HepG2 (cell line): ENCODE measurements around the gene LHX1. TPM values are rescaled to one million over a fixed set of nuclear protein-coding genes. Genes with fewer than 3 reads are reported as not detected.

Experiments
- ATAC-seq: fragments of 200-7000 bp; cut with Tn5 transposase; 3 replicates; pipeline ENCODE4 v1.9.1; 2020; ENCODE audit warnings: mild to moderate bottlenecking, moderate library complexity
- BruUV-seq: library from RNA; stranded (reverse); fragments of 400-500 nt; replicated peaks from 2 replicates; lab custom pipeline; 2021; lab: Mats Ljungman, UMichigan
- CTCF ChIA-PET: fragments of 300-600 bp; formaldehyde crosslinking; extraction: SDS; loops from one replicate; lab custom pipeline; 2021; ENCODE audit warnings: low total read pairs, inconsistent platforms, low intra/inter-chr PET ratio; lab: Yijun Ruan, JAX
- POLR2A ChIA-PET: fragments of 350-600 bp; sonication (Branson Sonifier 250); formaldehyde crosslinking; loops from one replicate; lab custom pipeline; 2020; ENCODE audit warnings: antibody characterized with exemption, inconsistent platforms; lab: Yijun Ruan, JAX
- DNase-seq: peaks from one replicate; pipeline ENCODE4 v3.0.0-alpha.2; 2015; ENCODE audit warnings: low spot score
- FAIRE-seq: peaks from 3 replicates; lab custom pipeline; 2011; peaks lifted over from hg19 to GRCh38; lab: Jason Lieb, UNC
- H2AFZ ChIP-seq: one replicate; pipeline ENCODE4 v1.6.1; 2011; ENCODE audit warnings: low read length, inconsistent platforms
- H3K27ac ChIP-seq: fragments of 300-600 bp; 3 replicates; pipeline ENCODE4 v1.8.0; 2011; ENCODE audit warnings: mixed run types, mild to moderate bottlenecking, mixed read lengths, low read length, inconsistent platforms; ENCODE audit not compliant: insufficient read depth; ENCODE audit errors: extremely low read length
- H3K27me3 ChIP-seq, 2 experiments: fragments of 200-600 bp in 1 of 2; 2 replicates in 1 of 2; 3 replicates in 1 of 2; pipeline versions ENCODE4 v1.6.0 to v1.8.0; 2011; ENCODE audit warnings: low read length in 2 of 2, mild to moderate bottlenecking in 2 of 2, moderate library complexity in 2 of 2, inconsistent platforms in 1 of 2; ENCODE audit not compliant: insufficient read depth in 2 of 2, control insufficient read depth in 1 of 2
- H3K36me3 ChIP-seq, 2 experiments: fragments of 200-600 bp in 1 of 2; replicated peaks in 1 of 2; 2 replicates in 1 of 2; 3 replicates in 1 of 2; pipeline versions ENCODE4 v1.5.1 to v1.8.0; 2011; ENCODE audit warnings: low read length in 2 of 2, inconsistent platforms in 1 of 2; ENCODE audit not compliant: insufficient read depth in 2 of 2, control insufficient read depth in 1 of 2
- H3K4me1 ChIP-seq: 2 replicates; pipeline ENCODE4 v1.5.1; 2012; ENCODE audit warnings: low read length, inconsistent platforms; ENCODE audit not compliant: insufficient read depth
- H3K4me2 ChIP-seq: 2 replicates; pipeline ENCODE4 v1.6.0; 2011; ENCODE audit warnings: low read depth, low read length, inconsistent platforms
- H3K4me3 ChIP-seq, 3 experiments: fragments of 200-600 bp in 1 of 3; sonication (generic), shearing (Covaris generic) in 1 of 3; replicated peaks in 1 of 3; 2 replicates each; pipeline ENCODE4 v1.5.1; 2011 to 2016; ENCODE audit warnings: low read length in 3 of 3, inconsistent platforms in 2 of 3, low read depth in 2 of 3, mild to moderate bottlenecking in 2 of 3, control low read depth in 1 of 3, mixed read lengths in 1 of 3; ENCODE audit not compliant: insufficient read depth in 1 of 3
- H3K79me2 ChIP-seq: one replicate; pipeline ENCODE4 v1.6.1; 2011; ENCODE audit warnings: low read length, inconsistent platforms; ENCODE audit not compliant: insufficient read depth
- H3K9ac ChIP-seq: 2 replicates; pipeline ENCODE4 v1.6.0; 2011; ENCODE audit warnings: mild to moderate bottlenecking, low read depth, low read length, inconsistent platforms; ENCODE audit not compliant: insufficient read depth
- H3K9me3 ChIP-seq: 2 replicates; pipeline ENCODE4 v1.5.1; 2012; ENCODE audit warnings: mild to moderate bottlenecking, low read length
- H4K20me1 ChIP-seq: 2 replicates; pipeline ENCODE4 v1.6.0; 2011; ENCODE audit warnings: inconsistent platforms, mild to moderate bottlenecking, low read length, moderate library complexity; ENCODE audit not compliant: insufficient read depth
- ARHGAP35 ChIP-seq: sonication (generic); formaldehyde crosslinking; IDR thresholded peaks from 2 replicates; pipeline ENCODE4 v1.9.0; 2022; ENCODE audit warnings: mild to moderate bottlenecking, inconsistent platforms, moderate library complexity, missing genetic modification reagents, borderline replicate concordance
- ASH2L ChIP-seq: fragments of 300-600, 200-600 bp; sonication (generic); IDR thresholded peaks from 2 replicates; pipeline ENCODE4 v1.7.0; 2017; ENCODE audit warnings: low read depth, mild to moderate bottlenecking, moderate library complexity, mixed read lengths, low read length; ENCODE audit not compliant: insufficient read length
- DZIP1 ChIP-seq: sonication (generic); formaldehyde crosslinking; IDR thresholded peaks from 2 replicates; pipeline ENCODE4 v1.5.0; 2020; ENCODE audit warnings: mild to moderate bottlenecking, missing genetic modification reagents
- FUBP1 ChIP-seq: sonication (generic); formaldehyde crosslinking; IDR thresholded peaks from 2 replicates; pipeline ENCODE4 v1.5.1; 2020; ENCODE audit warnings: missing genetic modification reagents, mild to moderate bottlenecking, borderline replicate concordance
- GLI4 ChIP-seq: sonication (generic); formaldehyde crosslinking; IDR thresholded peaks from 2 replicates; pipeline ENCODE4 v1.5.1; 2020; ENCODE audit warnings: missing genetic modification reagents, mild to moderate bottlenecking, moderate library complexity, borderline replicate concordance
- HOXA3 ChIP-seq: sonication (generic); formaldehyde crosslinking; IDR thresholded peaks from 2 replicates; pipeline ENCODE4 v1.5.0; 2020; ENCODE audit warnings: missing genetic modification reagents
- JUND ChIP-seq: sonication (generic); formaldehyde crosslinking; IDR thresholded peaks from 2 replicates; pipeline ENCODE4 v1.8.0; 2022; ENCODE audit warnings: mild to moderate bottlenecking, missing genetic modification reagents
- KAT8 ChIP-seq: IDR thresholded peaks from 2 replicates; pipeline ENCODE4 v1.6.1; 2016; ENCODE audit warnings: missing genetic modification reagents, missing compliant biosample characterization
- KMT2A ChIP-seq: sonication (generic); formaldehyde crosslinking; IDR thresholded peaks from 2 replicates; pipeline ENCODE4 v1.4.0; 2020; ENCODE audit warnings: missing genetic modification reagents
- MAZ ChIP-seq, 2 experiments: sonication (generic) in 1 of 2; formaldehyde crosslinking in 1 of 2; IDR thresholded peaks; 2 replicates each; pipeline versions ENCODE4 v1.5.0 to v1.6.1; 2012 to 2020; ENCODE audit warnings: low read depth in 2 of 2, mild to moderate bottlenecking in 2 of 2, borderline replicate concordance in 1 of 2, improper control_type of control experiment in 1 of 2, low read length in 1 of 2, missing genetic modification reagents in 1 of 2, moderate library complexity in 1 of 2
- NR1H2 ChIP-seq: sonication (generic); formaldehyde crosslinking; IDR thresholded peaks from 2 replicates; pipeline ENCODE4 v1.8.1; 2022; ENCODE audit warnings: low read depth, missing genetic modification reagents, borderline replicate concordance
- RARA ChIP-seq: IDR thresholded peaks from 2 replicates; pipeline ENCODE4 v1.6.1; 2016; ENCODE audit warnings: missing genetic modification reagents, missing compliant biosample characterization
- ZNF616 ChIP-seq: sonication (generic); formaldehyde crosslinking; IDR thresholded peaks from 2 replicates; pipeline ENCODE4 v1.5.0; 2020; ENCODE audit warnings: low read depth, mild to moderate bottlenecking, missing genetic modification reagents
- ZNF674 ChIP-seq: sonication (generic); formaldehyde crosslinking; IDR thresholded peaks from 2 replicates; pipeline ENCODE4 v1.5.0; 2020; ENCODE audit warnings: low read depth, mild to moderate bottlenecking, missing genetic modification reagents
- WGBS: methylation state at CpG from one replicate; pipeline ENCODE4 v1.1.6; 2017; ENCODE audit warnings: low lambda C conversion rate; 5-methylcytosine and 5-hydroxymethylcytosine counted together
- in situ Hi-C: cut with HindIII; loops from 2 replicates; pipeline ENCODE4 v1.10.0; 2017; ENCODE audit warnings: low pct_unique_long_range_greater_than_20kb; ENCODE audit not compliant: extremely low pct_ligation_motif_present
- intact Hi-C: fragments of 100-400 bp; cut with micrococcal nuclease; formaldehyde crosslinking; loops from one replicate; pipeline ENCODE4 v1.10.0; 2022; ENCODE audit not compliant: unreplicated experiment
- polyA plus RNA-seq, 8 experiments: library from polyadenylated mRNA; depleted of rRNA in 3 of 8; stranded (reverse) in 7 of 8; unstranded in 1 of 8; fragments of >200 nt; fragmentation: Illumina TruSeq in 4 of 8; extraction: Trizol in 4 of 8; gene quantifications; 2 replicates each; pipeline versions ENCODE4 v1.2.1 to v1.2.3, GENCODE V29; 2011 to 2016; ENCODE audit warnings: low read depth in 4 of 8, missing spikeins in 1 of 8, mixed read lengths in 1 of 8; ENCODE audit not compliant: insufficient read depth in 1 of 8
- total RNA-seq, 5 experiments: library from RNA; depleted of rRNA; stranded (reverse); fragments of >200 nt; fragmentation: Illumina TruSeq; extraction: Trizol; gene quantifications; 2 replicates each; pipeline ENCODE4 v1.2.3, GENCODE V29; 2016; ENCODE audit warnings: low read depth in 1 of 5
- TF ChIP-seq, protein P1 (sequence below): sonication (generic); formaldehyde crosslinking; IDR thresholded peaks from 2 replicates; pipeline ENCODE4 v1.8.0; 2022; ENCODE audit warnings: missing genetic modification reagents, mild to moderate bottlenecking, borderline replicate concordance

Gene LHX1
- total and polyA plus RNA-seq, 2 of the 13 experiments (the other 11 are each of a cell fraction or from before 2014, with no cell fraction given) = not detected

DNA sequence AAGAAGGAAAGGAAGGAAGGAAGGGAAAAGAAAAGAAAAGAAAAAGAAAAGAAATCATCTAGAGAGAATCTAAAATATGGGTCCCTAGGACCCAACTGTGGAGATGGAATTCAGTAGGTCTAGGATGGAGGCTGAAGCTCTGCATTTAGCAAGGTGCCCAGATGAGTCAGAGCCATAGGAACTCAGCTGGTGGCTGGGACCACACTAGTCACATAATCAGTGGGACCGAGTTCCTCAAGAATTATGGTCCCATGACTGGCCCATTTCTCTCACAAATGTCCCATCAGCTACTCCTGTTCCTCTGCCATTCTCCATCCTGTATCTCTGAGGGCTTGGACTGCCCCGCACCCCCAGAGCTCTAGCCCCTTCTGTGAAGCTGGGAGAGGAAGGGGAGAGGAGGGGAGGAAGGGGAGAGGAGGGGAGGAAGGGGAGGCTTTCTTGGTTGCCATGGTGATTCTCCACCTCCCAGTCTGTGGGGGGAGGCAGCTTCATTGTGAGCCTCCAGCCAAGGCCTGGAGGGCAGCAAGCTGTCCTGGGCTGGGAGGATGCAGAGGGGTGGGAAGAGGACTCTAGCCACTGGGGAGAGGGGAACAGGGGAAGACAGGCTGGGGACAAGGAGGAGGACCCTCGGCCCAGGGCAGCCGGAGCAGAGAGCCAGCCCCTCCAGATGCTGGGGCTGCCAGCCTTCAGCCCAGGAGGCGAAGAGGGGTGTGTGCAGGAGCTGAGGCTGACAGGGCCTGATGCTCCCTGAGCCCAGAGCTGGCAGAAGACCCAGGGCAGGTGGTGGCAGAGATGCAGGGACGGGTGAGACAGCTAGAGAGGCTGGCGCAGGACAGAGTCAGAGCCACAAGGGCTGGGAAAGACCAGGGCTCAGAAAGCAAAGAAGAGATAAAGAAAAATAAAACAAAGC, 37.8 kb upstream of the LHX1 start:
- TF ChIP-seq KMT2A (no peak), GLI4 (CRISPR knock-in tag) (no peak), NR1H2 (CRISPR knock-in tag) (no peak), ASH2L (no peak), HOXA3 (CRISPR knock-in tag) (no peak), ZNF616 (CRISPR knock-in tag) (no peak), KAT8 (CRISPR knock-in tag) (no peak), ZNF674 (no peak), RARA (CRISPR knock-in tag) (no peak), JUND (CRISPR knock-in tag) (no peak), FUBP1 (CRISPR knock-in tag) (no peak), ARHGAP35 (CRISPR knock-in tag) (no peak), MAZ (IDR thresholded peaks at IDR 0.05; ENCODE audit: borderline replicate concordance, low read depth, low read length) (no peak), MAZ (CRISPR knock-in tag; IDR thresholded peaks at IDR 0.05; ENCODE audit: low read depth) (no peak), DZIP1 (no peak)
- TF ChIP-seq, protein P1, sequence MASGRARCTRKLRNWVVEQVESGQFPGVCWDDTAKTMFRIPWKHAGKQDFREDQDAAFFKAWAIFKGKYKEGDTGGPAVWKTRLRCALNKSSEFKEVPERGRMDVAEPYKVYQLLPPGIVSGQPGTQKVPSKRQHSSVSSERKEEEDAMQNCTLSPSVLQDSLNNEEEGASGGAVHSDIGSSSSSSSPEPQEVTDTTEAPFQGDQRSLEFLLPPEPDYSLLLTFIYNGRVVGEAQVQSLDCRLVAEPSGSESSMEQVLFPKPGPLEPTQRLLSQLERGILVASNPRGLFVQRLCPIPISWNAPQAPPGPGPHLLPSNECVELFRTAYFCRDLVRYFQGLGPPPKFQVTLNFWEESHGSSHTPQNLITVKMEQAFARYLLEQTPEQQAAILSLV (CRISPR knock-in tag) = no peak
- Histone ChIP-seq H3K4me2 (no peak overlapping the region), H3K27me3 (0 out of 5 replicates have a peak, but pooled peaks cover 0 to 3% of the 10 kb centered on the region in 2 experiments), H3K36me3 (no peaks in the 10 kb centered on the region), H3K27ac (no peak overlapping the region), H3K4me3 (no peak overlapping the region), H3K9ac (no peak overlapping the region), H3K79me2 (no peaks in the 10 kb centered on the region), H2AFZ (no peak overlapping the region), H4K20me1 (no peaks in the 10 kb centered on the region), H3K9me3 (no peaks in the 10 kb centered on the region), H3K4me1 (peaks cover 9% of the 10 kb centered on the region)
- in situ Hi-C loops = loop anchor here (10.0 kb wide), 1 partner anchor 145 kb away; no protein-coding TSS in a partner anchor
- no peak for DNase-seq
- ChIA-PET POLR2A (no interaction called here), CTCF (no interaction called here)
- no peak for FAIRE-seq
- ATAC-seq = no peak
- intact Hi-C loops = no loop called here
- WGBS = 35% methylated on average over 6 of the region's 7 CpGs
- no TSS peak for BruUV-seq
